Measurements from ENCODE around the gene PELO.
"Not testable (repeated sequence)": the region's sequence is repeated elsewhere in the genome, so short reads cannot be mapped to it uniquely, and the experiment has no call there.

Gene PELO, protein sequence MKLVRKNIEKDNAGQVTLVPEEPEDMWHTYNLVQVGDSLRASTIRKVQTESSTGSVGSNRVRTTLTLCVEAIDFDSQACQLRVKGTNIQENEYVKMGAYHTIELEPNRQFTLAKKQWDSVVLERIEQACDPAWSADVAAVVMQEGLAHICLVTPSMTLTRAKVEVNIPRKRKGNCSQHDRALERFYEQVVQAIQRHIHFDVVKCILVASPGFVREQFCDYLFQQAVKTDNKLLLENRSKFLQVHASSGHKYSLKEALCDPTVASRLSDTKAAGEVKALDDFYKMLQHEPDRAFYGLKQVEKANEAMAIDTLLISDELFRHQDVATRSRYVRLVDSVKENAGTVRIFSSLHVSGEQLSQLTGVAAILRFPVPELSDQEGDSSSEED

DNA sequence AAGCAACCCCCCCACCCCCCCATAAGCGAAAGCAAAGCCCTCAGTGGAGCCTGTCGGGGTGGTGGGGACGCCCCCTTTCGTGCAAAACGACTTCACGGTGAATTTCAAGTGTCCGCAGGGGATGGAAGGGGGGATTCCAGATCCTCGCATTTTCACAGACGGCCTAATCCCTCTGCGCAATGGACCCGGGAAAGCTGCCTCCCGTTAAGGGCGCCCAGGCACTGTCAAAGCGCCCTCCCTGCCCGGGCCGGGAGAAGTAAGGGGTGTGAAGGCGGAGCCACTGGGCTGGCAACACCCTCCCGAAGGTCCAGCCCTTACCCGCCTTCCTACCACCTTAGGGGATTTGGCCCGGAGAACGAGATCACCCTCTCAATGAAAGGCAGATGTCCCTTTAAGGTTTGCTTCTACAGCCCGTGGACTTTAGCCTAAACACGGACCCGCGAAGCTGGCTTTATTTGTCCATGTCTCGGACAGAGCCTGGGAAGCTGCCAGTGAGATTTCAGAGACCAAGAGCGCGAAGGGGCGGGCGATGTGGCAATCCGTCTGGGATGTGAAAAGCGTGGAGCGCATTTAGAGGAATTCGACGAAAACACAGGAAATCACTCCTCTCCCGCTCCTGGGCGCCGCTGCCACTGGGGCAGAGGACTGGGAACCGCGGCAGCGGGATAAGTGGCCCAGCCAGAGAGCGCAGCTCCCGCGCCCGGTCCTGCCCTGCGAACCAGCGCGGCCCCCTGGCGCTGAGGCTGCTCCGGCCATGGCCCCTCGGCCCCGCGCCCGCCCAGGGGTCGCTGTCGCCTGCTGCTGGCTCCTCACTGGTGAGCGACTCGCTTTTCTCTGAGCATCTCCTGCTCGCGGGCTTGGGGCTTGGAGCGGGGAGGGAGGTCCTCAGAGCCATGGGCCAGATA lies at the start of gene PELO, which contains the start of gene ITGA1:
PELO (plus strand) TSS at position 317 of the 905 bp plus-strand sequence. CDS start 12,479 bp downstream, outside the sequence.
ITGA1 (plus strand) TSS at position 317 of the 905 bp plus-strand sequence; CDS start at position 755, 438 bp downstream.
- in situ Hi-C loops (cut with MboI; ENCODE audit: low sequenced_read_pairs), result no loop called here

DNA sequence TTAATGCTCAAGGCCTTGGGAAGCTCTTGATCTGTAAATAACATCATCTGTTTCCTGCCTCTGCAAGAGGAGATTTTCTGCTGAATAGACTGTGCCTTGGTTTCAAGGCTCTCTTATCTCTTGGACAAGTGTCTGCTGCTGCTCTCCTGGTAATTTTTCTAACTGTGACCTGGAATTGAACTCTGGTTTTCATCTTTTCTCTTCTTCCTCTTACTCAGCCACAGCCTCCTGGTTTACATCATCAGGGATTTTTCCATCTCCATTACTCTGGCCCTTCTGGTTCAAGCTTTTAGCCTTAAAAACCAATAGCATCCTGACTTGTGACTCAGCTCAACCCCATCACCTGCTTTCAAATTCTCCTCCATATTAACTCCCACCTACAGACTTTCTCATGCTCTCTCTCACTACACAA lies 49.6 kb upstream of the PELO start:
- in situ Hi-C loops (cut with MboI; ENCODE audit: low sequenced_read_pairs), result no loop called here

DNA sequence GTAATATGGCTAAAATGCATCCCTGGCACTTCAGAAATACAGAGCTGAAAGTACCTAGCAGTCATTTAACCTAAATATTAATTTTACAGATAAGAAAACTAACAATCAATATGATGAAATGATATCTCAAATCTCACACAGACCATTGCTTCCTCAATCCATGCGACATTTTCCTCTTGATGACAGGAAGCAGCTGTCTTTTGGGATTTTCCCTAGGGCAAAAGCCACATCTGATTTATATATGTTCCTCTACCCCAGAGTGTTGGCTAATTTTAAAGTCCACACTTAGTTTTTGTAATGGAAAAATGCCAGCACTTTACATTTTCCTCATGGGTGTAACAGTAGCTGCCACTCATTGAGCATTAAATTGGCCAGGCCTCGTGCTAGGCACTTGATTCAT lies 47.7 kb upstream of the PELO start:
- in situ Hi-C loops (cut with MboI; ENCODE audit: low sequenced_read_pairs), result no loop called here

DNA sequence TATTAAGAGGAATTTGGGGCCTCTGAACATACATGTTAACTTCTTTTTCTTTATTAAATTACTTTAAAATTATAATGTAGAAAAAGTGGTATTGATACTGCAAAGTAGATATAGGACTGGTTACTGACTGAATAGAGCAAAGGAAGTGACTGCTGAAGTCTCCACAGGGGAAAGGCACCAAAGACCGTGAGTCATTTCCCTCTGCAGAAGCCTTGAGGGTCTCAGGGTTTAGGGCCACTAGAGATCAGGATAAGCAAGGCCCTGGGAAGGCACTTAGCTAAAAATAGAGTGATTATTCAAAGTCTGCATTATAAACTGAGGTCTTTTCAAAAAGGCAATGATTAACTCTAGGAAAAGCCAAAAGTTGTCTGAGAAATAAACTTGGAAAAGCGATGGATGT lies 44.7 kb upstream of the PELO start:
- in situ Hi-C loops (cut with MboI; ENCODE audit: low sequenced_read_pairs), result no loop called here

DNA sequence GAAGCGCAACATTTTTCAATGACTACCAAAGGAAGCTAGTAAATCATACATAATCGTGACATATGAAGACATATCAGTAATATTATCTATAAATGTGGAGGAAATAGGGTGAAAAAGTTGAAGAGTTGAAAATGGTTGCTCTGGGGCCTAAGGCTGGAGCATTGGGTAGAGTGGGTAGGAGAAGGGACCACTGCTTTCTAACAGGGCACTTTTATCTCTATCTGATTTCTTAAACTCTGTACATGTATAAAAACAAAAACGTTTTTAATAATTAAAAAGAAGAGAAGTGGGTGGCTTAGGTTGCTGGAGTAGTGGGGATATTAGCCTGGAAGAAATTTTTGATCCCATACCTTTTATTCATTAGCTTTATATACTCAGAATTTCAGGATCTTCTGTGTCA lies 44.2 kb upstream of the PELO start:
- in situ Hi-C loops (cut with MboI; ENCODE audit: low sequenced_read_pairs), result no loop called here

DNA sequence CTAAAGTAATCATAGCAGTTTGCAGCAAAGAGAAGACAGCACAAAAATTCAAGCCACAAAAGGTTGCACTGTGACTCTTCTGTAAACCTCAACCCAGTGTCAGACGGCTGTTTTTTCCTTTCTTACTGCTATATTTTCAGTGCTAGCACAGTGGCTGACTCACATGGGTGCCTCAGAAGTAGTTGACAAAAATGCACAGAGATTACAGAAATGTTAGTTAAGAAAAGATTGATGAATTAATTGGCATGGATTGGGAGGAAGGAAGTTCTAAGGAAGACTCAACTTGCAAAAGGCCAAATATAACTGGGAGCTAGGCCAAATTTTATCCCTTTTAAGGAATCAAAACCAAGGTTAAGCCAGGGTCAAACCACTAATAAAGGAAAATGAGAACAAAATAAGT lies 43.7 kb upstream of the PELO start:
- in situ Hi-C loops (cut with MboI; ENCODE audit: low sequenced_read_pairs), result no loop called here

DNA sequence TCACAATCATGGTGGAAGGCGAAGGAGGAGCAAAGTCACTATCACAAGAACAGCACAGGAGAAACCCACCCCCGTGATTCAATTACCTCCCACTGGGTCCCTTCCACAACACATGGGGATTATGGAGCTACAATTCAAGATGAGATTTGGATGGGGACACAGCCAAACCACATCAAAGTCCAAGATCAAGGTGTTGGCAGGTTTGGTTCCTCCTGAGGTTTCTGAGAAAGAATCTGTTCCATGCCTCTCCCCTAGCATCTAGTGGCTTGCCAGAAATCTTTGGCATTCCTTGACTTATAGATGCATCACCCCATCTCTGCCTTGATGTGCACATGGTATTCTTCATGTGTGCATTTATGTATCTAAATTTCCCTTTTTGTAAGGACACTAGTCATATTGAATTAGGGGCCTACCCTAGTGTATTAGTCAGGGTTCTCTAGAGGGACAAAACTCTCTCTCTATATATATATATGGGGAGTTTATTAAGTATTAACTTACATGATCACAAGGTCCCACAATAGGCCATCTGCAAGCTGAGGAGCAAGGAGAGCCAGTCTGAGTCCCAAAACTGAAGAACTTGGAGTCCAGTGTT lies 42.8 kb upstream of the PELO start:
- in situ Hi-C loops (cut with MboI; ENCODE audit: low sequenced_read_pairs), result not testable (repeated sequence)

DNA sequence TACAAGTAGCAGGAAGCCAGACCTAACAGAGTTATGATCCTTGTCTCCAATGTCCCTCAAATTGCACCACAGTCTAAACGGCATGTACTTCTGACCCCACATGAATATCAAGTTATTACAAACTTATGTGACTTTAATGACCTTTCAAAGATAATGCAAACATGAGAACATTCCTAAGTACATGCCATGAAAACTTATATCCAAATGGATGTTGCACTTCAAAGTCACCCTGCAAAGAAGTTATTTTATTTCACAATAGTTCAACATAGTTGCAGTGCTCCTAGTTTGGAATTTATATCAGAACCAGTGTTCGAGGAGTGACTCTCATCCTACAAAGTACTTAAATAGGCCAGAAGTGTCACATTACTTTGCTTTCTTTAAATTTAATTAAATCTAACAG lies 41.2 kb upstream of the PELO start:
- in situ Hi-C loops (cut with MboI; ENCODE audit: low sequenced_read_pairs), result no loop called here

DNA sequence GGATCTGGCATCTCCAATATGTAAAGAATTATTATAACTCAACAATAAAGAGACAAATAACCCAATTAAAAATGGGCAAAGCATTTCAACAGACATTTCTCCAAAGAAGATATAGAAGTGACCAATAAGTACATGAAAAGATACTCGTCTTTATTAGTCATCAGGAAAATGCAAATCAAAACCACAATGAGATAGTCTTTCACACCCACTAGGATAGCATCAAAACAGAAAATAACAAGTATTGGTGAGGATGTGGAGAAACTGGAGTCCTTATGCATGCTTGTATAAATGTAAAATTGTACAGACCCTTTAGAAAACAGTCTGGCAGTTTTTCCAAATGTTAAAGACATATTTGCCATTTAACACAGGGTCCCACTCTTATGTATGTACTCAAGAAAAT lies 39.1 kb upstream of the PELO start:
- in situ Hi-C loops (cut with MboI; ENCODE audit: low sequenced_read_pairs), result no loop called here

DNA sequence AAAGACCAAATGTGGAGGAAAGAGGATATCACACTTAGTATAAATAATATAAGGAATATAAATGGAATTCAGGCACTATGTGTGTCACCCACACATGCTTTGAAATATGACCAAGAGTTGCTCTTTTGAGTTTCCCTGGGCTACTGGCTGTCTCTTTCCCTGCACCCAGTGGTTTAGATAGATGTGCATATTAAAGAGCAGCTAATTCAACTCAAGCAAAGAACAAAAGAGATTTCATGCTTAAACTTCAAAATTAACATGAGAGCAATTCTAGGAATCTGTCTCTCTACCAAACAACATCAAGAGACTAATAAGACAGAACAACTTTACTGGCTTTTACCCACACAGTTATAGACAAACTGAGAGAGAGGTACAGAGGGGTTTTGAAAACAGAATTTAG lies 38.0 kb upstream of the PELO start:
- in situ Hi-C loops (cut with MboI; ENCODE audit: low sequenced_read_pairs), result no loop called here

DNA sequence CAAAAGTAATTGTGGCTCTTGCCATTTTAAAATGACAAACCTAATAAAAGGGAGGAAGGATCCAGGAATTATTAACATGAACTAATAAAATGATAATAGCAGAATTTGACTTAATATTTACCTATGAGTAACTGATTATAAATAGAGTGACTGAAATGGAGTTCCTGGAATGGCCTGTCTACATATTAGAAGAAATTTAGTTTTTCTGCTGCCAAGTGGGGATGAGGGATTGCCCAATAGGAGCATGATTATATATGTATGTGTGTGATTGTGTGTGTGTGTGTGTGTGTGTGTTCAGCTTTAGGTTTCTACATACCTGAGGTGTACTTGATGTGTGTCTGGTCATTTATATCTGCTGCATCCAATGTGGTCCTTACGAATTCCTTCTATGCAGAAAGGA lies 36.6 kb upstream of the PELO start:
- in situ Hi-C loops (cut with MboI; ENCODE audit: low sequenced_read_pairs), result no loop called here

DNA sequence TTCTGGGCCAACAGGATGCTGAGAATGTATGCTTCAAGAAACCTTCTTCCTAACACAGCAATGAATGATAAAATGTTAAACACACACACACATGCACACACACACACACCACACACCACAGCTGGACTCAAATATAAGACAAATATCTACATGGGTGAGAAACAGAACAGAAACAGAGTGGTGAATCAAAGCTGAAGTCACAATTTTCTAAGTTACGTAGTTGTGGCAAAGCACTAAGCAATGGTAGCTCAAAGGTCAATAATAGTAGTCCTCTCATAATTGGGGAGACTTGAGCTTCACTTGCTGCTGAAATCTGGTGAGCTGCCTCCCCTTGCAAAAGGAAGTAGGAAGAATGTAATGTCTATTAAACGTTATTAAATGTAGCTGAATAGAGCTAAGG lies 33.7 kb upstream of the PELO start:
- in situ Hi-C loops (cut with MboI; ENCODE audit: low sequenced_read_pairs), result no loop called here

DNA sequence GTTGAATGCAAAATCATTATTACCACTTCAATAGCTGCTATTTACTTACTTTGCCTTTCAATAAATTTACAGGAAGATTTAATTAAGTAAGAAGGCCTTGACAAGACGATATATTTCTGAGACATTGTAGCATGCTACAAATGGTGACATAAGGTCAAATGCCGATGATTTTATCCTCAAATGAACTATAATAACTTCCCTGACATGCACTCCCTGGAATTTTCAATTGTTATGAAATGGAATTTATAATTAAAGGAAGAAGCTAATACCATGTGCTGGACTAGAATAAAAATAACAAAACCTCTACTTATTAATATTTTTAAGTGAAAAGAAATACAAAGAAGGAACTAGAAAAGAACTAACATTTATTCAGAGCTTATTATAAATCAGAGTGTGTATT lies 30.2 kb upstream of the PELO start:
- in situ Hi-C loops (cut with MboI; ENCODE audit: low sequenced_read_pairs), result no loop called here

DNA sequence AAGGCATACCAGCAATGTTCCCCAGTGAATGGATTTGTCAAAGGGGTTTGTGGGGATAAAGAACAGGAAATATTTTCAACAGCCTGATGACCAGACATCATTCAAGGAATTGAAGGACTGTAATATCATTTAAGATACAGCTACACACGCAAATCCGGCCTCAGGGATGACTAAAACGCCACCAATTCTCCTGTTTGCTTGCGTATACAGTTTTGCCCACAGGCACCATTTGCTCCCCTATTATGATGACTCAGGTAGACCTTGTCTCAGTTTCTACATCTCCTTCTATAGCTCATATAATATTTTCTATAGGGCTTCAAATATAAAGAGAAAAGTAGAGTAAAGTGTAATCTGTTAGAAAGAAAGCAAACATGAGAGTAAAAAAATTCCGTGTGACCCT lies 29.7 kb upstream of the PELO start:
- in situ Hi-C loops (cut with MboI; ENCODE audit: low sequenced_read_pairs), result no loop called here

DNA sequence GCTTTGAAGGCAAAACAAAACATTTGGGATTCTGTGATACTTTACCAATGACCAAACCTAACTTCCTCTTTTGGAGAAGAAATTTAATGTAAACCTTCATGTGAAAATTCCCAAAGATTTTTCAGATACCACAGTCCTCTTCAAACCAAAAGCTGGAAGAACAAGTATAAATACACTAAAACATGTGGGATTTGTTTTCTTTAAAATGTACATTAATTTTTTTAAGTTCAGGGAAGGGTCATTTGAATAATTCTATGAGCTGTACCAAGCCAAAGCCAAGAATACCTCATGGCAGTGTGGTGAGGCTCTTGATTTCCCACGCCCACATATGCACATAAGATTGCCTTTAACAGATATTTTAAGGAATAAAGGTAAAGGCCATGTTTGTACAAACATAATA lies 28.4 kb upstream of the PELO start:
- in situ Hi-C loops (cut with MboI; ENCODE audit: low sequenced_read_pairs), result no loop called here

DNA sequence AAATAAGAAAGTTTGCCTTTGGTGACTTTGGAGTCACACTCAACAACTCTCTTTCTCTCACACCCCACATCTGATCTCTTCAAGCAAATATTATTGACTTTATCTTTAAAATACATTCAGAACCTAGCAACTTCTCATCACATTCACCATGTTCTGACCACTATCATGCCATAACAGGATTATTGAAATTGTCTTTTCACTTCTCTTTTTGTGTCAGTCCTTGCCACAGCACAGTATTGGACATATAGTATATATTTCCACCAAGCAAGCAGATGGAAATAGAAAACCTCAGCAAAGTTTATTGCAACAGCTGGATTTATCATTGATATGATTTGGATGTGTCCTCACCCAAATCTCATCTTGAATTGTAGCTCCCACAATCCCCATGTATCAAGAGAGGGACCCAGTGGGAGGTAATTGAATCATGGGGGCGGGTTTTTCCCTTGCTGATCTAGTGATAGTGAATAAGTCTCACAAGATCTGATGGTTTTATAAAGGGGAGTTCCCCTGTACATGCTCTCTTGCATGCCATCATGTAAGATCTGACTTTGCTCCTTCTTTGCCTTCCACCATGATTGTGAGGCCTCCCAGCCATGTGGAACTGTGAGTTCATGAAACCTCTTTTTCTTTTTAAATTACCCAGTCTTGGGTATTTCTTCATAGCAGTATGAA lies 26.9 kb upstream of the PELO start:
- in situ Hi-C loops (cut with MboI; ENCODE audit: low sequenced_read_pairs), result no loop called here

DNA sequence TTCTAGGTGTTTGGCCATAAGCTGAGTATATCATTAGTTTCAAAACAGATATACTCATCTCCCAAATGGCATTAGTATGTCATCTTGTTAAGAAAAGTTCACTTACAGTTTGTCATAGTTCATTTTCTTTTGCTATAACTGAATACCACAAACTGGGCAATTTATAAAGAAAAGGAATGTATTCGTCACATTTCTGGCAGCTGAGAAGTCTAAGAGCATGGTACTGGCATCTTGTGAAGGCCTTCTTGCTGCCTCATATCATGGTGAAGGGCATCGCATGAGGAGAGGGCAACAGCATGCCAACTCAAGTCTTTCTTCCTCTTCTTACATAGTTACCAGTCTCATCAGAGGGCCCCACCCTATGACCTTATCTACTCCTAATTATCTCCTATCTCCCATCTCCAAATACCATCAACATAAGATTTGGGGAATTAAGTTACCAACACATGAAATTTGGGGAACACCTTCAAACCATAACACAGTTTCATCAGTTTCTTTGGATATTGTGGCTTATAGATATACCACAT lies 20.4 kb upstream of the PELO start:
- in situ Hi-C loops (cut with MboI; ENCODE audit: low sequenced_read_pairs), result no loop called here

DNA sequence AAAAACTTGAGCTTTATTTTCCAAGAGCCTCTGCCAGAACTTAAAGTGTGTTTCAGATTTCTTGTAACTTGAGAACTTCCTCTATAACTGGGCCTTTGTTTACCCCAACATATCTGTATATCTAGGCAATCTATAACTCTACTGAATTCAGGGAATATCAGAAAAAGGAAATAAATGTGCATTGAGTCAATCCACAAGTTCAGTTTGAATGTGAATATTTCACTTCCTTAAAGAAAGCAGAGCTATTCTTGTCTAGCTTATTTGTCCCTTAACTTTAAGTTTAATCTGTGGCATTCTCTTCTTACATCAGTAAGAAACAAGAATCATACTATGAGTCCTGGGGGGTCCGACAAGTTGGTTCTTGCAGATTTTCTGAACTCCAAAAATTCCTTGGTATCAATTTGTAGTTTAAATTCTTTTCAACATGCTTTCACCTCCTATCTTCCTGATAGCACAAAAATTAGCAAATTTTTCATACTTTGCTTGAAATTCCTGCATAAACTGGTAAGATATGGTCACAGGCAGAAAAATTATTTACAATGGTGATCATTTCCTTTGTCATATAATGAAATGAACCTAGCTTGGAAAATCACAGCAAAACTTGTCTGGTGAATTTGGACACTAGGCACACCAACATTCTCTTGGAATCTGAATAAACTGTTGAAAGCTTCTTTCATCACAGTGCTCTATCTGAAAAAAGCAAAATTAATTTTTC lies 19.8 kb upstream of the PELO start:
- in situ Hi-C loops (cut with MboI; ENCODE audit: low sequenced_read_pairs), result no loop called here

DNA sequence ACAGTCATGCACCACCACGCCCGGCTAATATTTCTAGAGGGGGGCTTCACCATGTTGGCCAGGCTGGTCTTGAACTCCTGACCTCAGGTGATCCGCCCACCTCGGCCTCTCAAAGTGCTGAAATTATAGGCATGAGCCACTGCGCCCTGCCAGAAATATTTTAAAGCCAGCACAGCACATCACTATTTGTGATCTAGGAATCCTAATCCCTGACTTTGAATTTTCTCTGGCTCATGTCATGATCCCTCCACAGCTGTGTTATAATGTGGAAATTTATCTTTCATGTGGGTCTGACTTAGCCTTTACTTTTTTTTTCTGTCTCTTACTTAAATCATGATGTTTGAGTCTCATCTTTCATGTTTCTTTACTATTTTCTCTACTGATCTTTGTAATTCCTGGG lies 18.7 kb upstream of the PELO start:
- in situ Hi-C loops (cut with MboI; ENCODE audit: low sequenced_read_pairs), result no loop called here

DNA sequence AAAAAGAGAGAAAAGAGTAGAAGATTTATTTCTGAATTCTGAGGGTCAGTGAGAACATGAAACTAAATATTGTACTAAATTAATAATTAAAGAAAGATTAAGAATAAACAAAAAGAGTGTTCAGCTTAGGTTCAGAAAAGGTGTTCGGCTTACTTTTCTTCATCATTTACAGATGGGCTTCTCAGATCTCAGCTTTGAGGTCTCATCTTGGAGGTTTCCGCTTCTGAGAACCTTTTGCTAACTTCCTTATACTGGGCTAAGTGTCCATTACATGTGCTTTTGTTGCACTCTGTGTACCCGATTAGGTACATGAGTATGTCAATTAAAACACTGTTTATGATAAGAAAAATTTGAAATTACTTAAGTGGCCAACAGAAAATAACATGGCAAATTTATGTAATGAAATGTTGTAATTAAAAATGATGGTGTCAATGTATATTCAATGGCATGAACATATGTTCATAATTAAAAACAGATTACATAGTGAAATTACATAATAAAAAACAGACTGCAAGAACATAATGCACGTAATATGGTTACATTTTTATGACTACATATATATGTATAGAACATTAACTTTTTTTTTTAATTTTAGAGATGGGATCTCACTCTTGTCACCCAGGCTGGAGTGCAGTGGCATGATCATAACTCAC lies 17.3 kb upstream of the PELO start:
- in situ Hi-C loops (cut with MboI; ENCODE audit: low sequenced_read_pairs), result no loop called here
